Neuronal stem cell (in vitro differentiated cells): Measurements from ENCODE around the gene MPG.

Experiments used
- DNase-seq: peaks from one replicate; pipeline ENCODE4 v3.0.0-alpha.2; 2013; ENCODE audit warnings: low spot score
- H2AFZ ChIP-seq: one replicate; pipeline ENCODE4 v1.6.1; 2013; ENCODE audit warnings: mild to moderate bottlenecking, low read length, inconsistent platforms
- H2AK5ac ChIP-seq: 2 replicates; pipeline ENCODE4 v1.6.1; 2013; ENCODE audit warnings: low read depth, mild to moderate bottlenecking, inconsistent platforms, low read length, moderate library complexity, mixed read lengths
- H2BK120ac ChIP-seq: 2 replicates; pipeline ENCODE4 v1.6.1; 2013; ENCODE audit warnings: low read depth, mild to moderate bottlenecking, inconsistent platforms, low read length, moderate library complexity, mixed read lengths
- H2BK12ac ChIP-seq: one replicate; pipeline ENCODE4 v1.6.1; 2013; ENCODE audit warnings: low read length, inconsistent platforms
- H2BK15ac ChIP-seq: 2 replicates; pipeline ENCODE4 v1.6.1; 2013; ENCODE audit warnings: mild to moderate bottlenecking, low read length, inconsistent platforms, mixed read lengths
- H2BK5ac ChIP-seq: one replicate; pipeline ENCODE4 v1.6.1; 2013; ENCODE audit warnings: inconsistent platforms, mild to moderate bottlenecking, low read length, moderate library complexity
- H3K14ac ChIP-seq: one replicate; pipeline ENCODE4 v1.6.1; 2013; ENCODE audit warnings: low read length, inconsistent platforms
- H3K18ac ChIP-seq: 2 replicates; pipeline ENCODE4 v1.6.1; 2013; ENCODE audit warnings: low read length, inconsistent platforms
- H3K23ac ChIP-seq: 2 replicates; pipeline ENCODE4 v1.6.1; 2013; ENCODE audit warnings: low read depth, mild to moderate bottlenecking, mixed read lengths, low read length, inconsistent platforms; ENCODE audit not compliant: poor library complexity
- H3K27ac ChIP-seq: replicated peaks from 3 replicates; pipeline ENCODE4 v1.5.1; 2013; ENCODE audit warnings: low read length, inconsistent platforms
- H3K27me3 ChIP-seq, 3 experiments: 2 replicates each; pipeline ENCODE4 v1.6.1; 2013; ENCODE audit warnings: low read length in 3 of 3, mild to moderate bottlenecking in 2 of 3, inconsistent platforms in 1 of 3, low read depth in 1 of 3, mixed read lengths in 1 of 3, moderate library complexity in 1 of 3; ENCODE audit not compliant: control insufficient read depth in 3 of 3, insufficient read depth in 3 of 3
- H3K36me3 ChIP-seq, 2 donors: replicated peaks in 1 of 2; 2 replicates each; pipeline ENCODE4 v1.6.1; 2013; ENCODE audit warnings: low read length in 2 of 2; ENCODE audit not compliant: control insufficient read depth in 2 of 2, insufficient read depth in 2 of 2
- H3K4ac ChIP-seq: 2 replicates; pipeline ENCODE4 v1.6.1; 2013; ENCODE audit warnings: inconsistent platforms, mild to moderate bottlenecking, low read length, moderate library complexity
- H3K4me1 ChIP-seq, 2 donors: 1 replicate in 1 of 2; 2 replicates in 1 of 2; pipeline ENCODE4 v1.6.1; 2013; ENCODE audit warnings: low read length in 2 of 2, low read depth in 1 of 2; ENCODE audit not compliant: control insufficient read depth in 2 of 2, insufficient read depth in 1 of 2
- H3K4me2 ChIP-seq: one replicate; pipeline ENCODE4 v1.6.1; 2013; ENCODE audit warnings: mild to moderate bottlenecking, low read length, inconsistent platforms; ENCODE audit not compliant: insufficient read depth, poor library complexity, severe bottlenecking
- H3K4me3 ChIP-seq, 2 donors: 2 replicates each; pipeline ENCODE4 v1.5.1; 2013; ENCODE audit warnings: low read length in 2 of 2, mild to moderate bottlenecking in 2 of 2, inconsistent platforms in 1 of 2, moderate library complexity in 1 of 2
- H3K79me1 ChIP-seq: one replicate; pipeline ENCODE4 v1.6.1; 2013; ENCODE audit warnings: low read depth, mild to moderate bottlenecking, inconsistent platforms, low read length, moderate library complexity
- H3K9ac ChIP-seq: one replicate; pipeline ENCODE4 v1.6.1; 2013; ENCODE audit warnings: mild to moderate bottlenecking, low read depth, low read length, inconsistent platforms; ENCODE audit not compliant: poor library complexity
- H3K9me3 ChIP-seq, 2 donors: replicated peaks in 1 of 2; 2 replicates each; pipeline versions ENCODE3 to v1.6.1; 2013; ENCODE audit warnings: low read length in 2 of 2, mild to moderate bottlenecking in 2 of 2, inconsistent platforms in 1 of 2, low read depth in 1 of 2, mixed read lengths in 1 of 2, moderate library complexity in 1 of 2; ENCODE audit not compliant: control insufficient read depth in 2 of 2, insufficient read depth in 1 of 2
- H4K8ac ChIP-seq: one replicate; pipeline ENCODE4 v1.6.1; 2013; ENCODE audit warnings: low read depth, mild to moderate bottlenecking, inconsistent platforms, low read length, moderate library complexity
- H4K91ac ChIP-seq: one replicate; pipeline ENCODE4 v1.6.1; 2013; ENCODE audit warnings: low read length, low read depth, mild to moderate bottlenecking, inconsistent platforms; ENCODE audit not compliant: poor library complexity
- WGBS, 2 donors: extraction: QIAGEN DNeasy Blood & Tissue Kit; methylation state at CpG; one replicate each; pipeline ENCODE4 v1.1.7; 2013; ENCODE audit warnings: missing lambda C conversion rate in 2 of 2, mixed read lengths in 1 of 2; ENCODE audit not compliant: insufficient read length in 2 of 2, insufficient replicate concordance in 1 of 2; ENCODE audit errors: extremely low coverage in 2 of 2; 5-methylcytosine and 5-hydroxymethylcytosine counted together

The MPG gene

GRCh38 chr16:50769-51591 lies 27.0 kb upstream of the MPG start:
- Histone ChIP-seq H3K4ac (no peak overlapping the region), H2BK120ac (no peak overlapping the region), H3K23ac (no peak overlapping the region), H2BK5ac (no peak overlapping the region), H3K79me1 (peaks cover 6% of the 10 kb centered on the region), H3K4me2 (no peak overlapping the region), H2BK15ac (no peak overlapping the region), H3K18ac (no peak overlapping the region), H3K4me3 (no peak overlapping the region), H3K14ac (no peak overlapping the region), H3K27me3 (no peaks in the 10 kb centered on the region), H3K4me1 (peaks cover 4% of the 10 kb centered on the region in 2 donors), H3K9ac (no peak overlapping the region), H4K8ac (no peak overlapping the region), H3K9me3 (no peaks in the 10 kb centered on the region), H2AFZ (no peak overlapping the region), H4K91ac (no peak overlapping the region), H3K36me3 (peaks cover 18 to 62% of the 10 kb centered on the region in 2 donors), H2AK5ac (no peak overlapping the region), H2BK12ac (no peak overlapping the region), H3K27ac (no peak overlapping the region)
- no peak for DNase-seq
- no CpG with 5 or more reads among the region's 15 CpGs for WGBS, 2 donors

DNA sequence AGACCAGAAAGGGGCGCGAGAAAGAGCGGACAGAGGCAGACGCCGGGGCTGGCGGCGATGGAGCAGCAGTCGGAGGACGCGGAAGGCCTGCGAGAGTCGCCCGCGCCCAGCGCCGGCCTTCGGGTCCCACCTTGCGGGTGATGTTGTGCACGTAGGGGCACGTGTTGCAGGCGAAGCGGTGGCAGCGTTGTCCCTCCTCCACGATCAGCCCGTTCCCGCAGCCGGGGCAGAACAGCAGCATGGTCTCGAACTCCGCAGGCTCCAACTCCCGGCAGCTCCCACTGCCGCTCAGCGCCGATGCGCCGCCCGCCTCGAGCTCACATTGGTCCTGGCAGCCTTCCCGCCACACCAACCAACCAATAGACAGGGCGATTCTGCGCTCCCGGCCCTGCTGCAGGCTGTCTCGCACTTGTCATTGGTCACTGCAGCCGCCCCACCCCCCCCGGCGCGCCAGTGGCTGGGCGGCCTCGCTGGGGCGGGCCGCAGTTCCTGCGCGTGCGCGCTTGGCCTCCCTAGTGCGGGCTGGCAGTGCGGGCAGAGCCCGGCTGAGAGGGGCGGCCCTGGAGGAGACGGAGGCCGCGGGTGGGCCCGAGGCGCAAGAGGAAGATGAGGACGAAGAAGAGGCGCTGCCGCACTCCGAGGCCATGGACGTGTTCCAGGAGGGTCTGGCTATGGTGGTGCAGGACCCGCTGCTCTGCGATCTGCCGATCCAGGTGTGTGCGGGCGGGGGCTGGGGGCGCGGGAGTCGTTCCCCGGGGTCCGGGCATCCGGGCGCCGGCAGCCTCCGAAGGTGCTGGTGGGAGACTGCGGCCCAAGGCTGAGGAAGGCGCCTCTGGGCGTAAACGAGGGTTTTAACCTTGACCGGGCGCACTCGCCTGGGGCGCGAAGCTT lies 24.4 kb upstream of the MPG start, which contains the start of the genes POLR3K and SNRNP25:
Gene POLR3K (minus strand): TSS at position 263 of the 891 bp plus-strand sequence. CDS start 22 bp downstream, at position 241.
Gene SNRNP25 (plus strand): TSS at position 483 of the 891 bp plus-strand sequence. CDS start 189 bp downstream, at position 672.
- H2BK15ac ChIP-seq = peak within 1 kb of the TSS; percentile 99
- H3K4me3 ChIP-seq = peak within 1 kb of the TSS; percentile 52 to 92
- H4K8ac ChIP-seq = peak within 1 kb of the TSS; percentile 95
- H3K27me3 ChIP-seq = no peaks in the 10 kb centered on the region
- H2BK120ac ChIP-seq = peak within 1 kb of the TSS; percentile 52
- H3K9ac ChIP-seq = peak within 1 kb of the TSS; percentile 98
- peak within 1 kb of the TSS; percentile 75 for H3K4me2 ChIP-seq
- H2AK5ac ChIP-seq = peak within 1 kb of the TSS; percentile 4
- no peaks in the 10 kb centered on the region for H3K9me3 ChIP-seq
- no CpG with 5 or more reads among the region's 91 CpGs for WGBS, 2 donors
- DNase-seq = peak; percentile 96
- no peak within 1 kb of the TSS for H3K4ac ChIP-seq
- peaks cover 35 to 68% of the 10 kb centered on the region in 2 donors for H3K36me3 ChIP-seq
- peak within 1 kb of the TSS; percentile 91 for H2AFZ ChIP-seq
- peak within 1 kb of the TSS; percentile 92 for H3K23ac ChIP-seq
- H2BK5ac ChIP-seq = peak within 1 kb of the TSS; percentile 78
- peak within 1 kb of the TSS; percentile 100 for H3K18ac ChIP-seq
- peak within 1 kb of the TSS; percentile 28 for H3K14ac ChIP-seq
- H4K91ac ChIP-seq = no peak within 1 kb of the TSS
- H3K4me1 ChIP-seq = peaks cover 4% of the 10 kb centered on the region in 2 donors
- H2BK12ac ChIP-seq = no peak within 1 kb of the TSS
- peak within 1 kb of the TSS; percentile 53 for H3K27ac ChIP-seq
- H3K79me1 ChIP-seq = peaks cover 3% of the 10 kb centered on the region

GRCh38 chr16:54237-54581 lies 23.8 kb upstream of the MPG start:
- no CpG with 5 or more reads among the region's 12 CpGs for WGBS, 2 donors
- Histone ChIP-seq H3K9ac (peak overlapping the region; percentile 98), H3K27me3 (no peaks in the 10 kb centered on the region)

More at GRCh38 chr16:54237-54581, 23.8 kb upstream of the MPG start:
- Histone ChIP-seq H2AFZ (peak overlapping the region; percentile 91), H3K9me3 (no peaks in the 10 kb centered on the region), H3K4ac (no peak overlapping the region), H4K8ac (no peak overlapping the region), H2BK12ac (no peak overlapping the region), H2BK120ac (no peak overlapping the region), H3K27ac (no peak overlapping the region), H4K91ac (no peak overlapping the region), H3K4me3 (peak overlapping the region; percentile 52 to 89), H2BK5ac (no peak overlapping the region), H3K36me3 (peaks cover 41 to 68% of the 10 kb centered on the region in 2 donors), H3K18ac (peak overlapping the region; percentile 100), H3K14ac (no peak overlapping the region), H3K4me1 (peaks cover 4% of the 10 kb centered on the region in 2 donors), H3K79me1 (peaks cover 3% of the 10 kb centered on the region), H3K23ac (no peak overlapping the region), H3K4me2 (peak overlapping the region; percentile 75), H2AK5ac (no peak overlapping the region), H2BK15ac (no peak overlapping the region)
- no peak for DNase-seq
